Gastrocnemius medialis (tissue), 4 donors: ENCODE measurements around the gene IL4R. TPM values are rescaled to one million over a fixed set of nuclear protein-coding genes. Genes with fewer than 3 reads are reported as not detected.
"Not testable (repeated sequence)": the region's sequence is repeated elsewhere in the genome, so short reads cannot be mapped to it uniquely, and the experiment has no call there.

ENCODE experiments used
- ATAC-seq, 2 donors: fragments of 150-250 bp; one replicate each; pipeline ENCODE4 v1.9.1; 2016
- DNase-seq, 2 donors: peaks; one replicate each; pipeline ENCODE4 v3.0.0-alpha.2; 2019
- H3K27ac ChIP-seq, 4 donors: fragments of 200-600 bp; sonication (generic); 1 replicate in 1 of 4; 2 replicates in 3 of 4; pipeline ENCODE4 v1.5.1; 2016 to 2018; ENCODE audit warnings: mild to moderate bottlenecking in 2 of 4, moderate library complexity in 1 of 4
- H3K27me3 ChIP-seq, 3 donors: fragments of 200-600 bp; sonication (generic) in 2 of 3; 1 replicate in 1 of 3; 2 replicates in 2 of 3; pipeline versions ENCODE4 v1.5.1 to v1.6.0; 2016 to 2019; ENCODE audit warnings: mild to moderate bottlenecking in 1 of 3, moderate library complexity in 1 of 3
- H3K36me3 ChIP-seq, 2 donors: fragments of 200-600 bp; sonication (generic) in 1 of 2; one replicate each; pipeline ENCODE4 v1.5.1; 2017 to 2018
- H3K4me1 ChIP-seq, 2 donors: fragments of 200-600 bp; sonication (generic) in 1 of 2; one replicate each; pipeline ENCODE4 v1.5.1; 2016 to 2017; ENCODE audit warnings: mild to moderate bottlenecking in 2 of 2
- H3K4me3 ChIP-seq, 4 donors: fragments of 200-600 bp; sonication (generic) in 3 of 4; 1 replicate in 1 of 4; 2 replicates in 3 of 4; pipeline ENCODE4 v1.5.1; 2016 to 2019; ENCODE audit warnings: mild to moderate bottlenecking in 2 of 4
- H3K9me3 ChIP-seq, 3 donors: fragments of 200-600 bp; sonication (generic) in 2 of 3; 1 replicate in 1 of 3; 2 replicates in 2 of 3; pipeline ENCODE4 v1.5.1; 2016 to 2019
- CTCF ChIP-seq, 5 experiments: fragments of 450-650 bp in 3 of 5; fragments of 200-600 bp in 2 of 5; sonication (generic) in 2 of 5; IDR thresholded peaks in 4 of 5; conservative IDR thresholded peaks in 1 of 5; 1 replicate in 4 of 5; 2 replicates in 1 of 5; pipeline ENCODE4 v1.5.1; 2016 to 2019; ENCODE audit warnings: antibody characterized with exemption in 5 of 5, mild to moderate bottlenecking in 3 of 5, moderate library complexity in 3 of 5
- POLR2A ChIP-seq, 2 donors: fragments of 450-650 bp; IDR thresholded peaks; one replicate each; pipeline ENCODE4 v1.6.1; 2017; ENCODE audit warnings: antibody characterized with exemption in 2 of 2, mild to moderate bottlenecking in 2 of 2, moderate library complexity in 2 of 2
- in situ Hi-C, 4 donors: fragments of 200-750 bp; cut with MboI; loops; one replicate each; pipeline versions ENCODE4 v1.15.0 to v1.8.0; 2017; ENCODE audit warnings: low sequenced_read_pairs in 4 of 4
- intact Hi-C: fragments of 100-400 bp; cut with DNase I; formaldehyde crosslinking; loops from one replicate; pipeline ENCODE4 v1.15.1; 2023; ENCODE audit warnings: low total_unique reads
- total RNA-seq, 4 donors: library from RNA; depleted of rRNA; stranded (reverse); fragments of >200 nt; gene quantifications; one replicate each; pipeline versions ENCODE4 v1.1.0 to v1.2.3, GENCODE V29; 2016

The IL4R gene
- total RNA-seq, 4 donors from 2014 or later = 4.5 to 7.4 (median 6.5) TPM

GRCh38 chr16:27287887-27288286, 25.9 kb upstream of the IL4R start:
- H3K27me3 ChIP-seq = no peaks in the 10 kb centered on the region
- in situ Hi-C loops (no loop called here), intact Hi-C loops (no loop called here)
- ATAC-seq = no peak
- H3K27ac ChIP-seq = no peak overlapping the region
- no peaks in the 10 kb centered on the region for H3K4me1 ChIP-seq
- no peaks in the 10 kb centered on the region for H3K36me3 ChIP-seq
- no peak overlapping the region for H3K4me3 ChIP-seq
- TF ChIP-seq CTCF (IDR thresholded peaks at IDR 0.05 in 4 of 5, conservative IDR thresholded peaks at IDR 0.05 in 1 of 5) = no peak
- TF ChIP-seq POLR2A (IDR thresholded peaks at IDR 0.05) = no peak
- DNase-seq = no peak
- H3K9me3 ChIP-seq = no peaks in the 10 kb centered on the region

- H3K27me3 ChIP-seq, H3K9me3 ChIP-seq, ATAC-seq, H3K4me3 ChIP-seq, H3K27ac ChIP-seq, DNase-seq, H3K4me1 ChIP-seq, H3K36me3 ChIP-seq, intact Hi-C loops, in situ Hi-C loops: not testable (repeated sequence)
Observed at GRCh38 chr16:27288313-27288712, 25.5 kb upstream of the IL4R start.

GRCh38 chr16:27289669-27290068, 24.1 kb upstream of the IL4R start:
- no peak overlapping the region for H3K27ac ChIP-seq

GRCh38 chr16:27290562-27290961, 23.2 kb upstream of the IL4R start:
- no peak overlapping the region for H3K4me3 ChIP-seq
- no peak for TF ChIP-seq POLR2A (IDR thresholded peaks at IDR 0.05)
- TF ChIP-seq CTCF (IDR thresholded peaks at IDR 0.05 in 4 of 5, conservative IDR thresholded peaks at IDR 0.05 in 1 of 5) = no peak
- H3K4me1 ChIP-seq = no peaks in the 10 kb centered on the region
- H3K27ac ChIP-seq = no peak overlapping the region
- intact Hi-C loops (no loop called here), in situ Hi-C loops (no loop called here)
- ATAC-seq (no peak), DNase-seq (no peak)
- H3K36me3 ChIP-seq = no peaks in the 10 kb centered on the region
- H3K27me3 ChIP-seq = no peaks in the 10 kb centered on the region
- no peaks in the 10 kb centered on the region for H3K9me3 ChIP-seq

More at GRCh38 chr16:27289669-27290068, 24.1 kb upstream of the IL4R start:
- Histone ChIP-seq H3K9me3 (no peaks in the 10 kb centered on the region), H3K27me3 (no peaks in the 10 kb centered on the region), H3K4me3 (no peak overlapping the region), H3K4me1 (no peaks in the 10 kb centered on the region), H3K36me3 (no peaks in the 10 kb centered on the region)
- intact Hi-C loops (no loop called here), in situ Hi-C loops (no loop called here)
- no peak for ATAC-seq
- DNase-seq = no peak
- TF ChIP-seq POLR2A (IDR thresholded peaks at IDR 0.05) (no peak), CTCF (IDR thresholded peaks at IDR 0.05 in 4 of 5, conservative IDR thresholded peaks at IDR 0.05 in 1 of 5) (no peak)

- H3K27ac ChIP-seq = no peak overlapping the region
- in situ Hi-C loops (no loop called here), intact Hi-C loops (no loop called here)
- H3K36me3 ChIP-seq = no peaks in the 10 kb centered on the region
- no peaks in the 10 kb centered on the region for H3K27me3 ChIP-seq
- no peak overlapping the region for H3K4me3 ChIP-seq
- no peak for TF ChIP-seq POLR2A (IDR thresholded peaks at IDR 0.05)
- TF ChIP-seq CTCF (IDR thresholded peaks at IDR 0.05 in 4 of 5, conservative IDR thresholded peaks at IDR 0.05 in 1 of 5) = no peak
- H3K9me3 ChIP-seq = no peaks in the 10 kb centered on the region
- ATAC-seq (no peak), DNase-seq (no peak)
- no peaks in the 10 kb centered on the region for H3K4me1 ChIP-seq
Observed at GRCh38 chr16:27291106-27291505, 22.7 kb upstream of the IL4R start.
